KBM-7 (cell line): Measurements from ENCODE around the gene PTPRM.

Experiments
- DNase-seq: peaks from one replicate; pipeline ENCODE4 v3.0.0-alpha.2; 2015
- in situ Hi-C: fragments of 300-500 bp; cut with MboI; formaldehyde crosslinking; loops from 2 replicates; pipeline ENCODE4 v1.14.3; 2020; ENCODE audit warnings: low sequenced_read_pairs, low pct_unique_long_range_greater_than_20kb, mixed read lengths

Gene PTPRM

DNA sequence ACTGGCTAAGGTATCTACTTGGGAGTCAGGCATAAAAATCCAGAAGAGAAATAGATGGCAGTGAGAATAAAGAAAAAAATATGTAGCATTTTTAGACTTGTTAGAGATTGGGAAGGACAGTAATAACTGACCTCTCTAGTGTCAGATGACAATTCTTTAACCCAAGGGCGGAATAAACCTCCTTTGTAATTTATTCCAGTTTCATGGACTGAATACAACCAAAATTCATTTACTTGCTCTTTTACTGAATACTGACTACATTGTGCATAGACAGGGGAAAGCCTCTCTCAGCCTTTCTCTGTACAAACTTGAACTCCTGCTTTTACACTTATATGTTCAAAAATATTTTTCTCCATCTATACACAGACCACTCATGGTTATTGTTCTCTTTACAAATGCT, 566.8 kb downstream of the PTPRM start:
- no peak for DNase-seq
- in situ Hi-C loops, result no loop called here

DNA sequence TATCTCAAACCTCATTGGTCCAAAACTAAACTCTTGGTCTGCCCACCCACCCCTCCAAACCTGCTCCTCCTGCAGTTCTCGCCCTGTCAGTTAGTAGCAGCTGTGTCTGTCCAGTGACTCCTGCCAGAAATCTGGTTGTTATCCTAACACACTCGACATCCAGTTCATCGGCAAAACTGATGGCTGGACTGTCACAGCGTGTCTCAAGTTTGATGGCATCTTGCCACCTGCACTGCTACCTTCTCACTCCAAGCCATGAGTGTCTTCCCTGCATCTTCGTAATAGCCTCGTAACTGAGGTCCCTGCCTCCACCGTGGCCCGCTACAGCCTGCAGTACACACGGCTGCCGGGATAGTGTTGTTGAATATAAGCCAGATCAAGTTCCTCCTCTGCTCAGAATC, 572.0 kb downstream of the PTPRM start:
- no peak for DNase-seq
- in situ Hi-C loops, result no loop called here

DNA sequence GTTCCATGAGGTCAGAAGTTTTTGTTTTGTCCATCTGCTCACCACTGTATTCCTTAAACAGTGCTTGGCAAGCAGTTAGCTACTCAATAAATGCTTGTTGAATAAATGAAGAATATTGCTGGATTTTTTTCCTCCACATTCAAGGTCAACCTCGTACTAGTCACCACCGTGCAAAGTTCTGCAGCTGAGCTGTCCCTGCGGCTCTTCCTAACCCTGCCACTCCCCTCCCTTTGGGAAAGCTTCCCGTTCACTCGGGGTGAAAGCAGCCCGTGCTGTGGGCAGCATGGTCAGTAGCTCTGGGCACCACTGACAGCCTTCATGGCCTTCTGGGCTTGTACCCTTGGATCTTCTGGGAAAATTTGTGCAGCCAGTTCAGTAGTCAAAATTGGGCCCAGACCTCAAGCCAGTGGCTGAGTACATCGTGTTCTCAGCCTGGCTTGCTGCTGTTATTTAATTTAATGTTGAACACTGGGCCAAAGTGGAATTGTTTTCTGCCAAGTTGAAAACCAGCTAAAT, 572.8 kb downstream of the PTPRM start:
- in situ Hi-C loops, result no loop called here
- no peak for DNase-seq

DNA sequence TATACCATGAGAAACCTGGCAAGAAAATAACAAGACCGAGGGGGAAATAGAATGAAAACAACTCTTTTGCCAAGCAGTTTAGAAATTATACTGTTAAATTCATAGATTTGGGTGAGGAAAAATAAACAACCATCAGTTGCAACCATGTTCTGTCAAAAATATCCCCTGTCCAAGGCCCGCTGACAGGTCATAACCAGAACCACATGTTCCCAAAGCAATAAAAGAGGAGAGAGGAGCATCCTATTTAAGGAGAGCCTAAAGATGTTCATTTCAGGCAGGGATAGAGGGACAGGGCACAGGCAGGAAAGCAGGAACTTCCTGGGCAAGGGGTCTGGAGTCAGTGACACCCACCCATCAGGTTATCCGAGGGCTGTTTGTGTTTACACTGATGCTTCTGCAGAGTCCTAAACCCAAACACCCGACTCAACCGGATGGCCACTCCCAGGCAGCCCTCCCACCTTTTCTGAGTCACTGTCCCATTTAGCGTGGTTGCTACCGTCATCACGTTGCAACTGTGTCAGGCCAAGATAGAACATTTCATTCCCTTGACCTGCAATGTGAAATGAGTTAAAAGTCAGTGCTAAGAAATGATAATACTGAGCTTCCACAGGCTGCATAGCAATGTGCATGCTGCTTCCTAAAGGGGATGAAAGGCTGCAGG, 573.9 kb downstream of the PTPRM start:
- no peak for DNase-seq
- in situ Hi-C loops, result no loop called here

DNA sequence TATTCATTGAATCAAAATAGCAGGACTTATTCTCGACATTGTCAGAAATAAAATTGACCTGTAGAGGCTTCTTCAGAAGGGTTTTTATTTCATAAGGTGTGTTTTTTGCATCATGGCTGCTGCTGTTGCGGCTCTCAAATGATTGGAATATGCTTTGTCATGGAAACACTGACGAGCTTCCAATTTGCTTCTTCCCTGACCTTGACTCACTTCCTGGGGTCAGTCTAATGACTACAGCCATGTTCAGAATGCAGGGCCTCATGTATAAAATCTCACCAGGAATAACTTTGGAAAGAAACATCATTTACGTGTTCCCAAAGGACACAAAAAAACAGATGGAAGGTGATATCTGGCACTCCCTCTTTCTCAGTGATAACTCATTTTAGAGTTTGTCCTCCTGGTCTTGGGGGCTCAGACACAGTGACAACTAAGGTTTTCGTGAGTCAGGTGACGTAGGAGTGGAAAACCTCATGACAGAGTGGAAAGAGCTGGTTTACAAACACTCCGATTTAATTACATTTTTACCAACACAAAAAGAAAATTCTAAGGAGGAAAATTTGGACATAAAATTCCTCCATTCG, 575.1 kb downstream of the PTPRM start:
- no peak for DNase-seq
- in situ Hi-C loops, result no loop called here

DNA sequence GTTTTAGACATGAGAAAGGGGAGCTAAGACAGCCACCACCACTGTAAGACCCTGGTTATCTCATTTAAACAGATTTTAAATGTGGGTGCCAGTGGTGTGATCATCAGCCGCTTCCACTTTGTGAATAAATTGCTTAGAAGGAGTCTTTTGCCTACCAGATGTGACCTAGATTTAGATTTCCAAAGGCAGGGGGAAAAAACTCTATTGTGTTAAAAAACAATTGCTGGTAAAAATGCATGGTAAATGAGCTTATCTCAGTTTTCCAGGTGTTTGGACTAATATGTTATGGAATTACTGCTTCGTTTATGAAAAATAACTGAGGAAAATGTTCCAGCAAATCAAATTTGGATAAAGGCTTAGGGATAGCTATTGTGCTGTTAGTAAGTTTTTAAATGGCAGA, 575.8 kb downstream of the PTPRM start:
- in situ Hi-C loops, result no loop called here
- no peak for DNase-seq

DNA sequence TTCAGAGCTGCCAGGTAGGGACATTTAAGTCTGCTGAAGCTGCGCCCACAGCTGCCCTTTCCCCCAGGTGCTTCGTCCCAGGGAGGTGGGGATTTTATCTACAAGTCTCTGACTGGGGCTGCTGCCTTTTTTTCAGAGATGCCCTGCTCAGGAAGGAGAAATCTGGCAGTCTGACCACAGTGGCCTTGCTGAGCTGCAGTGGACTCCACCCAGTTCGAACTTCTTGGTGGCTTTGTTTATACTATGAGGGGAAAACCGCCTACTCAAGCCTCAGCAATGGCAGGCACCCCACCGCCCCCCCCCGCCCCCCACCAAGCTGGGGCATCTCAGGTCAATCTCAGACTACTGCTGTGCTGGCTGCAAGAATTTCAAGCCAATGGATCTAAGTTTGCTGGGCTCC, 584.1 kb downstream of the PTPRM start:
- in situ Hi-C loops, result no loop called here
- no peak for DNase-seq

DNA sequence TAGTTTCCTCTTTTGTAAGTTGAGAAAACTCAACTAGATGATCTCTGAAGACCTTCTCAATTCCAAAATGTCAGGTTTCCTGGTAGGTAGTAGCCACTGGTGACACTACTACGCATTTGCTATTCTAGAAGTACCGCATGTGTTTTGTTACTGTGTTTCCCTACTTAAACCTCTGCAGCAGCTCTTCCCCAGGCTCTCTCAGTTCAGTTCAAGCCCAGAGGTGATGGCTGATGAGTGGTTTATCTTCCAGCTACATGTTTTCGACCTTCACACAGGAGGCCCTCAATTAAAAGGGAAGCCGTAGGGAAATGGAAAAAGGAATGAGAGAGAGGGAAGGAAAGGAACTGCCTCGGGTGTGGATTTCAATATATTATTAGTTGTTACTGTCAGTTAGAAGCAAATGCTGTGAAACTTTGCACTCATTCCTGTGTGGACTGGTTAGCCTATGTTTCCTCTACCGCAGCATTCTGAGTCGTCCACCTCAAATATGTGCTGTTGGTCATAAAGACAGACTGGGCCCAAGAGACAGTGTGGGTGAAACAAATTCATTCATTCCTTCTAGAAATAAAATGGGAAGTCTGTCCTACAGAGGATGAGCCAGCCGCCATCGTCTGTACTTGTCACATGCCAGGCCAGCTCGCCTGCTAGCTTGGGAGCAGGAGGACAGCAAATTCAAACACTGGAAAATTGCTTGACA, 586.9 kb downstream of the PTPRM start:
- no peak for DNase-seq
- in situ Hi-C loops, result no loop called here

DNA sequence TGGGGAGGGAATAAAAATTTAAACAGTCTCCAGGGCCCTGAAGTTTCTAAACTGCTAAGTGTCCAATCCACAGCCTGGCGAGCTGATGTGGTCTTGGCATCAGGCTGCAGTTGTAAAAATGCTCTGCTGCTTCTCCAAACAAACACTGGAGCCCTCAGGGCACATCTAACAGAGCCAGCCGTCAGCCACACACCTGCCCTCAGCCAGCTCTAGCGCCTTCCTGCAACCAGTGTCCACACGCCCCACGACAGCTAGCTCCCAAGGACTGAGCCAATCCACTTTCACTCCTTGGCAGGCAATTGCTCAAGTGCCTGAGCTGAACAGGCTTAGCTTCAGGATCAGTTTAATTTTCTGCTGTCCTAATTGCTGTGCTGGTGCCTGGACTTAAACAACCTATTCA, 595.7 kb downstream of the PTPRM start:
- DNase-seq, result no peak
- in situ Hi-C loops, result no loop called here

DNA sequence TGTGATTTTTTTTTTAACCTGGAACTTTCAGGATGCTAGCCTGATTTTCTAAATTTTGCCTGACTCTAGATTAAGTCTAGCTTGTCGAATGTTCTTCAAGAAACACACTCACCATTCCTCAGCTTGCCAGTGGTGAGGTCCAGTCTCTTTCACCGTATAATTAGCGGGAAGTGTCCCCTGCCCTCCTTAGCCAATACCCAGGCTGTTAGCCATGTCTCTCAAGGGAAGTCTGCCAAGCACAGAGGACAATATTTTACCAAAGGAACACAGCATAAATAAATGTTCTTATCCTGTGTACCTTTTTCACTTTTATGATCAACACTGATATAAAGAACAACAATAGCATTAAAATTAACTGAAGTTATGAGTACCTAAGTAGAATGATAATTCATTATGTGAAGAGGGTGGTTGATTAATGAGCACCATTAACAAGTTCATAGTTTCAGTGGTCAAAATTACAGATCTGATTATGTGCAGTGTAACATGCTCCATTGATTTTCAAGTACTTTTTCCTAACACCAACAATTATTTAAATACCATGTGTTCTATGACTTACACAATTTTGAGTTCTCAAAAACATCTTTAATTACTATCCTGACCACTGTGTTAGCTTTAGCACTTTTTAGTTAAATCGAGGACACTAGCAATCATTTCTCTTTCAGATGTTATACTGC, 596.3 kb downstream of the PTPRM start:
- no peak for DNase-seq
- in situ Hi-C loops, result no loop called here

DNA sequence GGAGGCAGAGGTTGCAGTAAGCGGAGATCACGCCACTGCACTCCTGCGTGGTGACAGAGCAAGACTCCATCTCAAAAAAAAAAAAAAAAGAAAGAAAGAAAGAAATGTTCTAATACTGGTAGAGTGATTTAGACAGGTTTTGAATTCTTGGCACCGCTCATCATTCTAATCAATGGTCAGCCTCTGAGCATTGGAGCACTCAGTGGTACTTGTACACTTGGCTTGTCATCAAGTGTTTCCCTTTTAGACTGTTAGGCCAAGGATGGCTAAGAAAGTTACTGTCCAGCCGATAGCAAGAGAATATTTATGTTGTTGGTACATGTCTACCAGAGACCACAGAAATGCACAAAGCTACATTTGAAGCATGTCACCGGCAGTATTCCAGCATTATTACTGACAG, 598.0 kb downstream of the PTPRM start:
- DNase-seq, result no peak
- in situ Hi-C loops, result no loop called here

DNA sequence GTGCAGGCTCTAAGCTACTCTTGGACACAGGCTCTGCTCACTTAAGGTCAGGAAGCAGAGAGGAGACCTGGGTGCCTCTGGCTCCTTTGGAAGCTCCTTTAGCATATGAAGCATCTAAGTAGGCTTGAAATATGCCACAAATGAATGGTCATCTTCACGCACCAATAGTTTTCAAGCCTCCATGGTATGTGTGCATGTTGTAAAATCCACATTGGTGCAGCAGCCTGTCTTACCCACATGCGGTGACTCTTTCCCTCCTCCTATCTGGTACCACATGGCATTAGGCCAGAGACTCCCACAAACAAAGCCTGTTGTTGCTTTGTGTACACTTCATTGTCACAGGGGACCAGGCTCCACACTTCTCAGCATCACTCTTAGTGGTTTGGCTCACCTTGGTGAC, 599.9 kb downstream of the PTPRM start:
- no peak for DNase-seq
- in situ Hi-C loops, result no loop called here

DNA sequence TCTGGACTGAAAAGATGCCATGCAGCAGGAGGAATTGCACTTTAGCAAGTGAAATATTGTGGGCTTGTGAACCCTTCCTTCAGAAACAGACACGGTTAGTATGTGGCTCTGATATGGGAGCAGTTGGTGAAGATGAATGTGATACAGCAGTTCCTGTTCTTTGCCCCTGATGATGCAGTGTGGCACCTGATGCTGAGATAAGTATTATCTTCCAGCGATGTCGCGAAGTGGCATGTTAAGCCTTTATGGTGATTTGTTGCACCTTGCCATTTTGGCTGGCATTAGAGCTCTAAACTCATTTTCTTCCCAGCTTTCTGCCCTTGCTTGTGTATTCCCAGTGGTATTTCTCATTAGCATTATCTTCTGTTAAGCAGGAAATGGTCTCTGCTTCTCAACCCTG, 600.6 kb downstream of the PTPRM start:
- DNase-seq, result no peak
- in situ Hi-C loops, result no loop called here

DNA sequence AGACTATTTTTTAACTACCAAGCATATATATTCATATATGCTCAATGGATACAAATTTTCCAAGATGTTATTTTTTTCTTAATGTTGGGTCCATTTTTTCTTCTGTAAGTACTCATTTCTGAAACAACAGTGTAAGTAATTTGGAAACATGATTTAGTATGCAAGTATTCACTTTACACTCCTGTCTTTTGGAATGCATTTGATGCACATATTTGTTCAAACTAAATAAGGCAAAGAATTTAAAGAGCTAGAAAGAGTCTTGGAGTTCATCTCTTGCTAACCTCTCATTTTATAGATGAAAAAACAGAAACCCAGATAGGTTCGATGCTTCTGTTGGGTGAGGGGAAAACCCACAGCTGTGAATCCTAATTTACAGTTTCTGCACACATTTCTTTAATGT, 602.6 kb downstream of the PTPRM start:
- DNase-seq, result no peak
- in situ Hi-C loops, result no loop called here

DNA sequence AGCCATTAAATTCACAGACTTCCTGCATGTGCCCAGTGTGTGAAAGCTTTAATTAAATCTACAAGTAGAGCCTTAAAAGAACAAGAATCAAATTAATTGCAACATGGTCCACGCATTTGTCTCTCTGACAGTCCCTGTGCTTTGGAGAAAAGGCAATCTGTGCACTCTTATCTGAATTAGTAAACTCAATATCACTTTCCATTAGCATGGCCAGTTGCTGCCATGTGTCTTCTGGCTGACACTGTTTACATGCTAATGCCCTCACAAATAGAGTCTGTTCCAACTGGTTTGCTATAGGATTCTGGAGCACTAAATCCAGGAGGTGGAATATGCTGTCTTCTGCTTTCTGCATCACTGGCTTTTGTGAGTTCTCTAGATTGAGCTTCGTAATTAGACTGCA, 607.7 kb downstream of the PTPRM start:
- DNase-seq, result no peak
- in situ Hi-C loops, result no loop called here

DNA sequence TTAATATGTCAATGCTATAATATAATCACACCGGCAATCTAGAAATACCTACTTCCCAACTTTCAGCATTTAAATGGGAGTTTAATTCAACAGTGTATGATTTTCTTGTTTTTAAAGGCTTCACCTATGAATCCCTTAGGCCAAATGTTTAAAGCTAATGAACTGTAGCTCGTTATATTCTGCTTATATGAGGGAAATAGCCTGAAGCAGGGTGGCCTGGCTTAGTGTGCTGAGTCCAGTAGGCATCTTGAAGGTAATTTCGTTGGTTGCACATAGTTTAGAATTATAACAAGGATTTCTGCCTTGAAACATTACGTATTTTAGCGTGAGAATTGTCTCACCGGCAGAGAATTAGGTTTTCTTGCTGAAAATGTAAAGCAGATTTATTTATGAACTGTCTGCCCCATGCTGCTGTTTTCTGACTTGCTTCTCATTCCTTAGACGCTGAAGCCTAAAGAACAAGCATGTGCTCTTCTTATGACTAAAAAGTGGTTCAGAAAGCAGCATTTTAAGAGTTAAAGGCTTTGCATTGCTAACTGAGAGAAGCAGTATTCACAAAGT, 608.5 kb downstream of the PTPRM start:
- in situ Hi-C loops, result no loop called here
- DNase-seq, result no peak

DNA sequence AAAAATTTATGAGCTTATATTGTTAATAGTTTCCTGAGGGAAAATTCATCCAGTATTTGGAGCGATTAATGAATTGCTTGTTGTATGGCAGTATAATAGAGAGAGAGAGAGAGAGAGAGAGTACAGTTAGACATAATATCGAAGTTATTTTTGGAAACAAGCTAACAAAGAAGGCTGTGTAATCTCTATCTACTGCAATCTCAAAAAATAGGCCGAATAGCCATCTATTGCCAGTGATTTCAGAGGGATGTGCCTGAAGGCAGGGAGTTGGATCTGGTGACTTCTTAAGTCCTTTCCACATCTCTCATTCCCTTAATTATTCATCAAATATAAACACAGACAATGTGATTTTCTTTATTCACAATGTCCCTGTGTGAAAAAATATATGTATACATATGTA, 609.0 kb downstream of the PTPRM start:
- in situ Hi-C loops, result no loop called here
- DNase-seq, result no peak

DNA sequence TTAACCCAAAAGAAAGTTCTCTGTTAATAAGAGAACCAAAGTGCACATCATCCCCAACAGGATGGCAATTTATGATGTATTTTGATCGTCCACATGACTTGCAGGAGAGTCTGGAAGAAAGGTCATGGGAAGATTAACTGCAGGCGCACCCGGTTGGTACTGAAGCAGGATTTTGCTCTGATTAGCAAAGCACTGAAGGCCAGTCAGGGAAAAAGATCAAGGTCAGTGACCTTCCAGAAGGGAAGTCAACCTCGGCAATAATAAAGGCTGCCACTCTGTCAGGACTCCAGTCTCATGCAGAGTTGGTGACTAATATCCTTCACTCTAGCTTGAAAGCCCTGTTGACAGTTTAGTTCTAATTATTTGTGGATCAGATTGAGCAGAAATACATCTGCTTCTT, 609.4 kb downstream of the PTPRM start:
- in situ Hi-C loops, result no loop called here

DNA sequence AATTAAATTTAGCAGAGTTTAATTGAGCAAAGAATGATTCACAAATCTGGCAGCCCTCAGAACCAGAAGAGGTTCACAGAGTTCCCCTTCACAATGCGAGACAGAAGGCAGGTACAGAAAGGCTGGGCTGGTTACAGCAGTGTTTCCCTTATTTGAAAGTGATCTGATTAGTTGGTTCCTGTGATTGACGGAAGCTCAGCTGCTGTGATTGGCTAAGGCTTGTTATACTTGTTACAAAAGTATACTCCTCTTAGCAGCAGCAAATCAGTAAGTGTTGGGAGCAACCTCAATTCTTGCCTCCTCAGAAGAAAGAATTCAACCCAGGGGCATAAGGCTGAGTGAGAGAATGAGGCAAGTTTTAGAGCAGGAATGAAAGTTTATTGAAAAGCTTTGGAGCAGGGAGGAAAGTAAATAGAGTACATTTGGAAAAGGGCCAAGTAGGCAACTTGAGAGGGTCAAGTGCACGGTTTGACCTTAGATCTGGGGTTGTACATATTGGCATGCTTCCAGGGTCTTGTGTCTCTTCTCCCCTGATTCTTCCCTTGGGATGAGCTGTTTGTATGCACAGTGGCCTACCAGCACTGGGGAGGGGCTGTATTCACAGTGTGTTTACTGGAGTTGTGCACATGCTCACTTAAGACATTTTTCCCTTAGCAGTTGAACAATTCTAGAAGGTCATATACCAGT, 610.4 kb downstream of the PTPRM start:
- no peak for DNase-seq
- in situ Hi-C loops, result no loop called here

More for the DNA sequence above, 609.4 kb downstream of the PTPRM start:
- DNase-seq, result no peak
